Lower lobe of right lung (tissue), 2 donors: ENCODE results near the gene TUBB3. TPM values are rescaled to one million over a fixed set of nuclear protein-coding genes. Genes with fewer than 3 reads are reported as not detected.

Experiments used
- ATAC-seq, 2 donors: fragments of 200-7000 bp; cut with Tn5 transposase; one replicate each; pipeline ENCODE4 v1.9.1; 2020 to 2022; ENCODE audit warnings: mild to moderate bottlenecking in 2 of 2, moderate library complexity in 2 of 2
- DNase-seq: peaks from one replicate; pipeline ENCODE4 v3.0.0-alpha.2; 2020
- H3K27ac ChIP-seq: fragments of 200-600 bp; one replicate; pipeline ENCODE4 v1.8.0; 2022
- H3K27me3 ChIP-seq: fragments of 200-600 bp; one replicate; pipeline ENCODE4 v1.8.0; 2022; ENCODE audit warnings: low read depth
- H3K36me3 ChIP-seq: fragments of 200-600 bp; one replicate; pipeline ENCODE4 v1.8.0; 2022; ENCODE audit warnings: mild to moderate bottlenecking
- H3K4me1 ChIP-seq: fragments of 200-600 bp; one replicate; pipeline ENCODE4 v1.8.0; 2022
- H3K4me3 ChIP-seq: fragments of 200-600 bp; one replicate; pipeline ENCODE4 v1.8.0; 2022; ENCODE audit warnings: mild to moderate bottlenecking
- H3K9me3 ChIP-seq: fragments of 200-600 bp; one replicate; pipeline ENCODE4 v1.8.0; 2022
- CTCF ChIP-seq: fragments of 200-600 bp; IDR thresholded peaks from one replicate; pipeline ENCODE4 v1.8.0; 2022; ENCODE audit warnings: antibody characterized with exemption, mild to moderate bottlenecking
- intact Hi-C: fragments of 100-400 bp; cut with DNase I; formaldehyde crosslinking; loops from one replicate; pipeline ENCODE4 v1.11.0; 2022
- total RNA-seq: library from RNA; stranded (reverse); fragmentation: NEBNext Ultra II Directional; extraction: Animal tissue kit (Norgen Biotek cat#: 25700); gene quantifications from one replicate; pipeline ENCODE4 v1.2.1, GENCODE V29; 2021
- donor health status: DM: no; HTN: yes; CAD: no; lungs with severe emphysema.

TUBB3 gene
- total RNA-seq, 1 donor from 2014 or later = 2.1 TPM

GRCh38 chr16:89883346-89884040, 39.6 kb upstream of the TUBB3 start:
- intact Hi-C loops = no loop called here
- peak in 1 of 2 donors; percentile 32 for ATAC-seq
- no peak for TF ChIP-seq CTCF
- Histone ChIP-seq H3K27ac (no peak overlapping the region), H3K9me3 (no peaks in the 10 kb centered on the region), H3K36me3 (peaks cover 91% of the 10 kb centered on the region), H3K4me1 (no peaks in the 10 kb centered on the region), H3K4me3 (no peak overlapping the region), H3K27me3 (no peaks in the 10 kb centered on the region)
- no peak for DNase-seq

GRCh38 chr16:89884041-89884421, 39.1 kb upstream of the TUBB3 start:
- DNase-seq = no peak
- intact Hi-C loops = no loop called here
- Histone ChIP-seq H3K9me3 (no peaks in the 10 kb centered on the region), H3K27ac (no peak overlapping the region), H3K4me3 (no peak overlapping the region), H3K36me3 (peaks cover 91% of the 10 kb centered on the region), H3K4me1 (no peaks in the 10 kb centered on the region), H3K27me3 (no peaks in the 10 kb centered on the region)
- no peak for ATAC-seq
- TF ChIP-seq CTCF = no peak

GRCh38 chr16:89887243-89887642, 35.9 kb upstream of the TUBB3 start:
- no peaks in the 10 kb centered on the region for H3K4me1 ChIP-seq
- H3K27ac ChIP-seq = no peak overlapping the region
- no peaks in the 10 kb centered on the region for H3K9me3 ChIP-seq
- no peak for DNase-seq
- H3K4me3 ChIP-seq = no peak overlapping the region
- TF ChIP-seq CTCF = no peak
- intact Hi-C loops = no loop called here
- no peak for ATAC-seq
- H3K36me3 ChIP-seq = peaks cover 97% of the 10 kb centered on the region
- H3K27me3 ChIP-seq = no peaks in the 10 kb centered on the region

- Histone ChIP-seq H3K9me3 (no peaks in the 10 kb centered on the region), H3K27me3 (no peaks in the 10 kb centered on the region), H3K36me3 (peaks cover 100% of the 10 kb centered on the region), H3K4me1 (no peaks in the 10 kb centered on the region), H3K27ac (no peak overlapping the region), H3K4me3 (no peak overlapping the region)
- ATAC-seq (no peak), DNase-seq (no peak)
- intact Hi-C loops = no loop called here
- TF ChIP-seq CTCF = no peak
Measured at GRCh38 chr16:89890200-89890599, 32.9 kb upstream of the TUBB3 start.

- no peak for DNase-seq
- TF ChIP-seq CTCF = no peak
- Histone ChIP-seq H3K27ac (no peak overlapping the region), H3K36me3 (peaks cover 100% of the 10 kb centered on the region), H3K4me1 (no peaks in the 10 kb centered on the region), H3K9me3 (no peaks in the 10 kb centered on the region), H3K27me3 (no peaks in the 10 kb centered on the region), H3K4me3 (no peak overlapping the region)
- intact Hi-C loops = no loop called here
- ATAC-seq = no peak
Measured at GRCh38 chr16:89890886-89891657, 32.1 kb upstream of the TUBB3 start.
